ENCODE results near the gene IRX3.

- TF ChIP-seq CTCF (IDR thresholded peaks at IDR 0.05) (no peak), POLR2AphosphoS5 (IDR thresholded peaks at IDR 0.05) (no peak), POLR2A (IDR thresholded peaks at IDR 0.05) (no peak), EP300 (IDR thresholded peaks at IDR 0.05) (no peak)
Observed at GRCh38 chr16:54236773-54237172, 49.8 kb downstream of the IRX3 start.
